GM12878 (cell line): ENCODE data around the gene DPY19L1. TPM values are rescaled to one million over a fixed set of nuclear protein-coding genes. Genes with fewer than 3 reads are reported as not detected.

ENCODE experiments used
- ATAC-seq: fragments of 200-7000 bp; cut with Tn5 transposase; 3 replicates; pipeline ENCODE4 v1.9.1; 2020; ENCODE audit warnings: mild to moderate bottlenecking, moderate library complexity
- BruUV-seq: library from RNA; stranded (reverse); fragments of 400-500 nt; replicated peaks from 2 replicates; lab custom pipeline; 2021; lab: Mats Ljungman, UMichigan
- CTCF ChIA-PET: fragments of 300-600 bp; sonication (Branson Sonifier 250); formaldehyde crosslinking; extraction: SDS; loops from one replicate; lab custom pipeline; 2021; ENCODE audit warnings: inconsistent platforms; lab: Yijun Ruan, JAX
- POLR2A ChIA-PET: fragments of 350-600 bp; formaldehyde crosslinking; extraction: SDS; loops from one replicate; lab custom pipeline; 2021; ENCODE audit warnings: inconsistent platforms; lab: Charles Lee
- RAD21 ChIA-PET: fragments of 300-600 bp; sonication (Branson Sonifier 250); formaldehyde crosslinking; loops from one replicate; lab custom pipeline; 2023; ENCODE audit warnings: antibody characterized with exemption; ENCODE audit not compliant: unreplicated experiment; lab: Charles Lee
- SMC1A ChIA-PET: fragments of 300-600 bp; sonication (Branson Sonifier 250); formaldehyde crosslinking; loops from one replicate; lab custom pipeline; 2023; ENCODE audit not compliant: unreplicated experiment, uncharacterized antibody; lab: Charles Lee
- DNase-seq: peaks from one replicate; pipeline ENCODE4 v3.0.0-alpha.2; 2011; ENCODE audit warnings: low read depth, low spot score
- FAIRE-seq: peaks from 3 replicates; lab custom pipeline; 2011; peaks lifted over from hg19 to GRCh38; lab: Jason Lieb, UNC
- H2AFZ ChIP-seq: 2 replicates; pipeline ENCODE4 v1.6.0; 2011; ENCODE audit warnings: low read depth, low read length, control low read depth; ENCODE audit not compliant: control insufficient read depth
- H3K27ac ChIP-seq: 2 replicates; pipeline ENCODE4 v1.5.1; 2011; ENCODE audit warnings: control low read depth; ENCODE audit not compliant: control insufficient read depth, insufficient read depth
- H3K27me3 ChIP-seq, 2 experiments: replicated peaks in 1 of 2; 2 replicates each; pipeline versions ENCODE4 v1.6.0 to v1.6.1; 2011; ENCODE audit warnings: low read length in 1 of 2; ENCODE audit not compliant: control insufficient read depth in 2 of 2, insufficient read depth in 2 of 2
- H3K36me3 ChIP-seq, 2 experiments: 2 replicates each; pipeline ENCODE4 v1.5.1; 2011; ENCODE audit warnings: low read length in 1 of 2; ENCODE audit not compliant: control insufficient read depth in 2 of 2, insufficient read depth in 2 of 2
- H3K4me1 ChIP-seq: 2 replicates; pipeline ENCODE4 v1.6.1; 2011; ENCODE audit warnings: mild to moderate bottlenecking, low read length, moderate library complexity, mixed read lengths; ENCODE audit not compliant: control insufficient read depth, insufficient read depth
- H3K4me2 ChIP-seq: 2 replicates; pipeline ENCODE4 v1.6.0; 2011; ENCODE audit warnings: control low read depth; ENCODE audit not compliant: control insufficient read depth, insufficient read depth
- H3K4me3 ChIP-seq: fragments of 200-600 bp; sonication (generic); 2 replicates; pipeline ENCODE4 v1.5.1; 2016
- H3K79me2 ChIP-seq: 2 replicates; pipeline ENCODE4 v1.6.0; 2011; ENCODE audit warnings: low read length; ENCODE audit not compliant: control insufficient read depth, insufficient read depth
- H3K9ac ChIP-seq: 2 replicates; pipeline ENCODE4 v1.8.0; 2011; ENCODE audit warnings: low read length, control low read depth, mixed read lengths; ENCODE audit not compliant: control insufficient read depth, insufficient read depth
- H3K9me3 ChIP-seq: replicated peaks from 3 replicates; pipeline ENCODE4 v1.5.1; 2011; ENCODE audit warnings: mild to moderate bottlenecking, low read length; ENCODE audit not compliant: control insufficient read depth, insufficient read depth
- H4K20me1 ChIP-seq: 2 replicates; pipeline ENCODE4 v1.6.0; 2011; ENCODE audit not compliant: control insufficient read depth, insufficient read depth
- CBX5 ChIP-seq: sonication (generic); IDR thresholded peaks from 2 replicates; pipeline ENCODE4 v1.6.1; 2016; ENCODE audit warnings: low read depth, moderate library complexity, mild to moderate bottlenecking, inconsistent platforms
- EGR1 ChIP-seq, 2 experiments: IDR thresholded peaks; 1 replicate in 1 of 2; 2 replicates in 1 of 2; pipeline ENCODE4 v1.6.1; 2011 to 2012; ENCODE audit warnings: low read depth in 2 of 2, low read length in 2 of 2, borderline replicate concordance in 1 of 2, mild to moderate bottlenecking in 1 of 2, moderate library complexity in 1 of 2
- GABPA ChIP-seq: IDR thresholded peaks from 2 replicates; pipeline ENCODE4 v1.6.1; 2014; ENCODE audit warnings: antibody characterized with exemption, low read depth, mild to moderate bottlenecking, inconsistent platforms
- IKZF1 ChIP-seq: fragments of 450-650 bp; conservative IDR thresholded peaks from 2 replicates; pipeline ENCODE4 v1.6.1; 2017; ENCODE audit warnings: antibody characterized with exemption, mild to moderate bottlenecking
- JUNB ChIP-seq: IDR thresholded peaks from 2 replicates; pipeline ENCODE4 v1.6.1; 2016; ENCODE audit warnings: antibody characterized with exemption, mild to moderate bottlenecking
- KAT2A ChIP-seq: conservative IDR thresholded peaks from 2 replicates; pipeline ENCODE4 v1.6.1; 2011; ENCODE audit warnings: low read depth, low read length; ENCODE audit not compliant: control insufficient read depth
- MEF2A ChIP-seq: IDR thresholded peaks from 2 replicates; pipeline ENCODE4 v1.6.1; 2011; ENCODE audit warnings: low read depth, mild to moderate bottlenecking, low read length, moderate library complexity; ENCODE audit not compliant: insufficient read depth
- RELA ChIP-seq: fragments of 450-650 bp; IDR thresholded peaks from 2 replicates; pipeline ENCODE4 v1.8.0; 2014; ENCODE audit warnings: borderline replicate concordance; ENCODE audit not compliant: partially characterized antibody
- SIN3A ChIP-seq: IDR thresholded peaks from 2 replicates; pipeline ENCODE4 v1.6.1; 2012; ENCODE audit warnings: low read depth, low read length, improper control_type of control experiment
- ZNF274 ChIP-seq: IDR thresholded peaks from one replicate; pipeline ENCODE4 v1.8.0; 2011; ENCODE audit not compliant: insufficient read length, insufficient read depth
- ZNF622 ChIP-seq: fragments of 450-650 bp; IDR thresholded peaks from 2 replicates; pipeline ENCODE4 v1.6.1; 2017; ENCODE audit warnings: mild to moderate bottlenecking, inconsistent platforms
- ZZZ3 ChIP-seq: IDR thresholded peaks from 2 replicates; pipeline ENCODE4 v1.6.1; 2011; ENCODE audit warnings: low read depth; ENCODE audit not compliant: control insufficient read depth, insufficient read length
- WGBS: methylation state at CpG from one replicate; pipeline ENCODE4 v1.1.6; 2016; ENCODE audit warnings: low lambda C conversion rate; ENCODE audit not compliant: insufficient replicate concordance, insufficient coverage; ENCODE audit errors: missing lambda C conversion rate; 5-methylcytosine and 5-hydroxymethylcytosine counted together
- in situ Hi-C: fragments of 300-500 bp; cut with MboI; formaldehyde crosslinking; loops from 9 replicates; pipeline ENCODE4 v1.14.3; 2018; ENCODE audit warnings: mixed read lengths
- intact Hi-C: fragments of 100-400 bp; cut with micrococcal nuclease; formaldehyde crosslinking; loops from one replicate; pipeline ENCODE4 v1.14.2; 2022; ENCODE audit not compliant: unreplicated experiment
- polyA plus RNA-seq, 11 experiments: library from polyadenylated mRNA; depleted of rRNA in 4 of 11; unstranded in 6 of 11; stranded (reverse) in 5 of 11; fragments of >200 nt; fragmentation: Nextera tagmentation in 4 of 11; fragmentation: Illumina TruSeq in 1 of 11; extraction: Ambion mirVana in 4 of 11; extraction: Trizol in 1 of 11; gene quantifications; 1 replicate in 1 of 11; 2 replicates in 10 of 11; pipeline versions ENCODE4 v1.2.1 to v1.2.3, GENCODE V29; 2011 to 2016; ENCODE audit warnings: inconsistent platforms in 2 of 11, missing spikeins in 2 of 11, low read depth in 1 of 11
- total RNA-seq, 4 experiments: library from RNA; depleted of rRNA in 3 of 4; stranded (reverse); fragments of >200 nt in 3 of 4; fragmentation: Illumina TruSeq in 1 of 4; extraction: Trizol in 1 of 4; gene quantifications; 2 replicates each; pipeline versions ENCODE4 v1.2.1 to v1.2.3, GENCODE V29; 2013 to 2021
- TF ChIP-seq, protein P1 (sequence below): fragments of 450-650 bp; IDR thresholded peaks from 2 replicates; pipeline ENCODE4 v1.6.1; 2017; ENCODE audit warnings: antibody characterized with exemption, mild to moderate bottlenecking, moderate library complexity
- TF ChIP-seq, protein P2 (sequence below): IDR thresholded peaks from 2 replicates; pipeline ENCODE4 v1.6.1; 2011; ENCODE audit warnings: borderline replicate concordance, low read depth, mild to moderate bottlenecking, moderate library complexity, mixed read lengths, low read length; ENCODE audit not compliant: insufficient read depth; ENCODE audit errors: extremely low read length
- TF ChIP-seq, protein P3 (sequence below): fragments of 450-650 bp; IDR thresholded peaks from 2 replicates; pipeline ENCODE4 v1.6.1; 2017; ENCODE audit warnings: low read depth, mild to moderate bottlenecking, moderate library complexity
- TF ChIP-seq, protein P4 (sequence below): fragments of 450-650 bp; formaldehyde crosslinking; IDR thresholded peaks from 2 replicates; pipeline ENCODE4 v1.4.0; 2020; ENCODE audit warnings: mild to moderate bottlenecking, moderate library complexity

Gene DPY19L1
- total and polyA plus RNA-seq, 10 of the 15 experiments (the other 5 are each of a cell fraction or from before 2014, with no cell fraction given) = 0.47 to 35.4 (median 3.8) TPM

DNA sequence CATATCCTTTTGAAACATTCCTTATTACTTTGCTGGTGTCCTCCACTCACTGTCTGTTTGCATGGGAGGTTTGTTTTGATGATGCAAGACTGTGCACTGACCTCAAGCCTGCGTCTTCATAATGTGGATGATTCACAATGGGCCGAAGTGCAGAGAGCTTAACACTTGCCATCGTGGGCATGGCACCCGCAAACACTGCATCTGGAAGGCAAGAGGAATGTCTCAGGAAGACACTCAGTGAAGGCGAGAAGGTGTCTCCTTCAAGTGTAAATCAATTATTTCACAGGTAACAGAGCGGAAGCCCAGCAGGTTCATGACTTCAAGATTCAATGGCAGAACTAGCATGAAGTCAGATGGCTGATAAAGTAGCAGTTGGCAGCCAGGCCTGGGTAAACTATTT, 98.1 kb downstream of the DPY19L1 start:
- in situ Hi-C loops = no loop called here
- H3K4me3 ChIP-seq = no peak overlapping the region
- no peaks in the 10 kb centered on the region for H3K4me1 ChIP-seq
- 52% methylated on average over 6 of the region's 6 CpGs for WGBS
- no peak overlapping the region for H2AFZ ChIP-seq
- ChIA-PET SMC1A (interaction anchor here (0.7 kb wide), 1 partner anchor 115 kb away, joined by 3 read pairs; no protein-coding TSS in a partner anchor), CTCF (interaction anchor here (2.8 kb wide), 1 partner anchor 11 kb away, joined by 13 read pairs; no protein-coding TSS in a partner anchor), POLR2A (no interaction called here), RAD21 (no interaction called here)
- H3K36me3 ChIP-seq = no peaks in the 10 kb centered on the region
- H3K27me3 ChIP-seq = no peaks in the 10 kb centered on the region
- no TSS peak for BruUV-seq
- H3K4me2 ChIP-seq = no peak overlapping the region
- ATAC-seq (no peak), FAIRE-seq (no peak), DNase-seq (no peak)
- H3K9me3 ChIP-seq = no peaks in the 10 kb centered on the region
- no peaks in the 10 kb centered on the region for H3K79me2 ChIP-seq
- H4K20me1 ChIP-seq = no peaks in the 10 kb centered on the region
- H3K9ac ChIP-seq = no peak overlapping the region
- H3K27ac ChIP-seq = no peak overlapping the region
- intact Hi-C loops = no loop called here
- TF ChIP-seq IKZF1 (no peak), ZNF622 (no peak), MEF2A (no peak), KAT2A (no peak), CBX5 (no peak), GABPA (no peak), ZNF274 (no peak), RELA (no peak), EGR1 (IDR thresholded peaks at IDR 0.05; ENCODE audit: borderline replicate concordance in 1 of 2, low read depth in 2 of 2, low read length in 2 of 2) (no peak), ZZZ3 (no peak), SIN3A (no peak), JUNB (no peak)
- TF ChIP-seq, protein P1, sequence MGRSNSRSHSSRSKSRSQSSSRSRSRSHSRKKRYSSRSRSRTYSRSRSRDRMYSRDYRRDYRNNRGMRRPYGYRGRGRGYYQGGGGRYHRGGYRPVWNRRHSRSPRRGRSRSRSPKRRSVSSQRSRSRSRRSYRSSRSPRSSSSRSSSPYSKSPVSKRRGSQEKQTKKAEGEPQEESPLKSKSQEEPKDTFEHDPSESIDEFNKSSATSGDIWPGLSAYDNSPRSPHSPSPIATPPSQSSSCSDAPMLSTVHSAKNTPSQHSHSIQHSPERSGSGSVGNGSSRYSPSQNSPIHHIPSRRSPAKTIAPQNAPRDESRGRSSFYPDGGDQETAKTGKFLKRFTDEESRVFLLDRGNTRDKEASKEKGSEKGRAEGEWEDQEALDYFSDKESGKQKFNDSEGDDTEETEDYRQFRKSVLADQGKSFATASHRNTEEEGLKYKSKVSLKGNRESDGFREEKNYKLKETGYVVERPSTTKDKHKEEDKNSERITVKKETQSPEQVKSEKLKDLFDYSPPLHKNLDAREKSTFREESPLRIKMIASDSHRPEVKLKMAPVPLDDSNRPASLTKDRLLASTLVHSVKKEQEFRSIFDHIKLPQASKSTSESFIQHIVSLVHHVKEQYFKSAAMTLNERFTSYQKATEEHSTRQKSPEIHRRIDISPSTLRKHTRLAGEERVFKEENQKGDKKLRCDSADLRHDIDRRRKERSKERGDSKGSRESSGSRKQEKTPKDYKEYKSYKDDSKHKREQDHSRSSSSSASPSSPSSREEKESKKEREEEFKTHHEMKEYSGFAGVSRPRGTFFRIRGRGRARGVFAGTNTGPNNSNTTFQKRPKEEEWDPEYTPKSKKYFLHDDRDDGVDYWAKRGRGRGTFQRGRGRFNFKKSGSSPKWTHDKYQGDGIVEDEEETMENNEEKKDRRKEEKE = no peak
- TF ChIP-seq, protein P2, sequence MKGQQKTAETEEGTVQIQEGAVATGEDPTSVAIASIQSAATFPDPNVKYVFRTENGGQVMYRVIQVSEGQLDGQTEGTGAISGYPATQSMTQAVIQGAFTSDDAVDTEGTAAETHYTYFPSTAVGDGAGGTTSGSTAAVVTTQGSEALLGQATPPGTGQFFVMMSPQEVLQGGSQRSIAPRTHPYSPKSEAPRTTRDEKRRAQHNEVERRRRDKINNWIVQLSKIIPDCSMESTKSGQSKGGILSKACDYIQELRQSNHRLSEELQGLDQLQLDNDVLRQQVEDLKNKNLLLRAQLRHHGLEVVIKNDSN = no peak
- TF ChIP-seq, protein P3, sequence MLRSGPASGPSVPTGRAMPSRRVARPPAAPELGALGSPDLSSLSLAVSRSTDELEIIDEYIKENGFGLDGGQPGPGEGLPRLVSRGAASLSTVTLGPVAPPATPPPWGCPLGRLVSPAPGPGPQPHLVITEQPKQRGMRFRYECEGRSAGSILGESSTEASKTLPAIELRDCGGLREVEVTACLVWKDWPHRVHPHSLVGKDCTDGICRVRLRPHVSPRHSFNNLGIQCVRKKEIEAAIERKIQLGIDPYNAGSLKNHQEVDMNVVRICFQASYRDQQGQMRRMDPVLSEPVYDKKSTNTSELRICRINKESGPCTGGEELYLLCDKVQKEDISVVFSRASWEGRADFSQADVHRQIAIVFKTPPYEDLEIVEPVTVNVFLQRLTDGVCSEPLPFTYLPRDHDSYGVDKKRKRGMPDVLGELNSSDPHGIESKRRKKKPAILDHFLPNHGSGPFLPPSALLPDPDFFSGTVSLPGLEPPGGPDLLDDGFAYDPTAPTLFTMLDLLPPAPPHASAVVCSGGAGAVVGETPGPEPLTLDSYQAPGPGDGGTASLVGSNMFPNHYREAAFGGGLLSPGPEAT = no peak
- TF ChIP-seq, protein P4, sequence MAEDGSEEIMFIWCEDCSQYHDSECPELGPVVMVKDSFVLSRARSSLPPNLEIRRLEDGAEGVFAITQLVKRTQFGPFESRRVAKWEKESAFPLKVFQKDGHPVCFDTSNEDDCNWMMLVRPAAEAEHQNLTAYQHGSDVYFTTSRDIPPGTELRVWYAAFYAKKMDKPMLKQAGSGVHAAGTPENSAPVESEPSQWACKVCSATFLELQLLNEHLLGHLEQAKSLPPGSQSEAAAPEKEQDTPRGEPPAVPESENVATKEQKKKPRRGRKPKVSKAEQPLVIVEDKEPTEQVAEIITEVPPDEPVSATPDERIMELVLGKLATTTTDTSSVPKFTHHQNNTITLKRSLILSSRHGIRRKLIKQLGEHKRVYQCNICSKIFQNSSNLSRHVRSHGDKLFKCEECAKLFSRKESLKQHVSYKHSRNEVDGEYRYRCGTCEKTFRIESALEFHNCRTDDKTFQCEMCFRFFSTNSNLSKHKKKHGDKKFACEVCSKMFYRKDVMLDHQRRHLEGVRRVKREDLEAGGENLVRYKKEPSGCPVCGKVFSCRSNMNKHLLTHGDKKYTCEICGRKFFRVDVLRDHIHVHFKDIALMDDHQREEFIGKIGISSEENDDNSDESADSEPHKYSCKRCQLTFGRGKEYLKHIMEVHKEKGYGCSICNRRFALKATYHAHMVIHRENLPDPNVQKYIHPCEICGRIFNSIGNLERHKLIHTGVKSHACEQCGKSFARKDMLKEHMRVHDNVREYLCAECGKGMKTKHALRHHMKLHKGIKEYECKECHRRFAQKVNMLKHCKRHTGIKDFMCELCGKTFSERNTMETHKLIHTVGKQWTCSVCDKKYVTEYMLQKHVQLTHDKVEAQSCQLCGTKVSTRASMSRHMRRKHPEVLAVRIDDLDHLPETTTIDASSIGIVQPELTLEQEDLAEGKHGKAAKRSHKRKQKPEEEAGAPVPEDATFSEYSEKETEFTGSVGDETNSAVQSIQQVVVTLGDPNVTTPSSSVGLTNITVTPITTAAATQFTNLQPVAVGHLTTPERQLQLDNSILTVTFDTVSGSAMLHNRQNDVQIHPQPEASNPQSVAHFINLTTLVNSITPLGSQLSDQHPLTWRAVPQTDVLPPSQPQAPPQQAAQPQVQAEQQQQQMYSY (CRISPR knock-in tag) = no peak
